NCI-H2081 (cell line): ENCODE results near the gene LRP1B.

Experiments used
- DNase-seq, 2 experiments: peaks; one replicate each; lab custom pipeline; 2025; lab: John Stamatoyannopoulos, UW

LRP1B gene

DNA sequence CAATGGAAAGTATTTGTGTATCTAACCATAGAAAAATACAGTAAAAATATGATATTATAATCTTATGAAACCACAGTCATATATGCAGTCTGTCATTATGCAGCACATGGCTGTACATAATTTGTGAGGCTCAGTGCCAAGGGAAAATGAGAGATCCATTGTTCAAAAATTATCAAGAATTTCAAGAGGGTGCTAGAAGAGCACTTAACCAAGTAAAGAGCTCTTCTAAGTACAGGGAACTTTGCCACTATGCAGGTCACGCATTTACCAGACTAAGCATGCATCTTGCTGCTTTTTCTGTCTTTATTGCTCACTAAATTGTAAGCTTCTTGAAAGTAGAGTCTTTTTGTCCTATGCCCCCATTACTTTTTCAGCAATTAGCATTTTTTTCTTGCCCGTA is 438.0 kb downstream of the LRP1B start:
- no peak for DNase-seq

DNA sequence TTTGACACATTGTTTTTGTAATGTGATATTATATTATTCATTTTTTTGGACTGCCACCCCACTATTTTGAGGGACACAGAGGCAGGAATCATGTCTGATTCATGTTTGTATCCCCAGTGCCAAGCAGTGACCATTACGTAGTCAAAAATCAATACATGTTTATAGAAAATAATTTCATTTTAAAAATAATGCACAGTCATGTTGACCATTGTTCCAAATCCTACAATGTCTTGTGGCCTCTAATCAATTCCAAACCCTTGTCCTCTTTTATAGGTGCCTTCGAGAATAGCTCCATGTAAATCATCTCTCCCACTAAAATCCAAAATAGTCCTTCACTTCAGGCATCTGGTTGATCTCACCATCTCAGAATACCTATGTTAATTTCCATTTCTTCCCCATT is 454.7 kb downstream of the LRP1B start:
- DNase-seq = no peak

DNA sequence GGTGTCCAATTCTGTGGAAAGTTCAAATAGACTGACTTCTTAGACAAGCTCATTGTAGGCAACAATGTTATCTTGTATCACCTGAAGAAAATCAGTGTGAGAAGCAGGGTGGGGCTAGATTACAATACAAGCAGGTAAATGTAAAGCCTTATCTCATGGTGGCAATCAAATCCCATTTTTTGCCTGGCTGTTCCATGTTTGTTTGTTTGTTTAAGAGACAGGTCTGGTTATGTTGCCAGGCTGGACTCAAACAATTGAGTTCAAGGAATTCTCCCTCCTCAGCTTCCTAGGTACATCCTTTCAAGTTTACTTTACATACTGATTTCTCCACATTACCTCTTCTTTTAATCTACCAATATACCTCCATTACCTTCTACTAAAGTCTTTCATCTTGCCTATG is 464.6 kb downstream of the LRP1B start:
- no peak for DNase-seq

DNA sequence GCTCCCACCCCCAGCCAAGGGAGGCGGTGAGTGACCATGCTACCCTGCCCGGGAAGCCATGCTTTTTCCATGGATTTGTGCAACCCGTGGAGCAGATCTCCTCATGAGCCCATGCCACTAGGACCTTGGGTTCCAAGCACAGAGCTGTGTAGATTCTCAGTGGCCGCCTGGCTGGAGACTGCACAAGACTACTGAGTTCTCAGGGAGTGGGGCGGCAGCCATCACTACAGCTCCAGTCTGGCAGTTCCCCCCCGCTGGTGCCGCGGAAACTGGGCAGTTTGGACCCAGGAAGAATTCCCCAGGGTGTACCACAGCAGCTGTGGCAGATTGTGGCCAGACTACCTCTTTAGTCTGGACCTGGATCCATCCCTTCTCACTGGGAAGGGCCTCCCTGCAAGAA is 470.6 kb downstream of the LRP1B start:
- no peak for DNase-seq

DNA sequence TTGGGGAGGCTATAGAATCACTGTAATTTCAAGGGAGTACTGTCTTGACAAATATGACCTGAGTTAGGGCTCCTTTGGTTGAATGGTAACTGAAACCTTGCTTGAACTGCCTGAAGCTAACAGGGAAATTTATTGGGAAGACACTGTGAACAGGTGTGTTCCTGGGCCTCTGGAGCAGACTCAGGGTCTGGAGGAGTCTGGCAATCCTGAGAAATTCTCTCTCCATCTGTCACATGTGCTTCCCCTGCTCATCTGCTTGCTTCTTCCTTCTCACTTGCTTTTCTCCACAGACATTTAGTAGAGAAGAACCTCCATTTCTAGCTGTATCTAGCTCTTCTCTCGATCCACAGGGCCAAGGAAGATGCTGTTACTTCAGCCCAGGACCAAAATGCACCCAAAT is 476.5 kb downstream of the LRP1B start:
- no peak for DNase-seq

DNA sequence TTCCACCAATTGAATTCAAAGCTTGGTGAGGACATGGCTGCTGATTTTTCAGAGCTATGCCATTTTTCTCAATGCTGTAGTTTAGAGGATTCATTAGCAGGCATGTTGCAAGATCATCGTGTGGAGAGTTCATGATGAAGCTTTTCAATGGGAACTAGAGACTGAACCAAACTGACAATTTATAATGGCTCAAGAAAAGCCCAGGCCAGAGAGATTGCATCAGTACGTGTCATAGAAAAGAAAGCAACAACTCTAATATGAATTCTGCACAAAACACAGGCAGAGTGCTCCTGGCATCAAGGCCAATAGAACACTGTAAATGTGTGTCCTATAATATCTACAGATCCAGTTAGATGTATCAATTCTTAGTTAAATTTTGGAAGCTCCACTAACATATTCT is 477.6 kb downstream of the LRP1B start:
- no peak for DNase-seq

DNA sequence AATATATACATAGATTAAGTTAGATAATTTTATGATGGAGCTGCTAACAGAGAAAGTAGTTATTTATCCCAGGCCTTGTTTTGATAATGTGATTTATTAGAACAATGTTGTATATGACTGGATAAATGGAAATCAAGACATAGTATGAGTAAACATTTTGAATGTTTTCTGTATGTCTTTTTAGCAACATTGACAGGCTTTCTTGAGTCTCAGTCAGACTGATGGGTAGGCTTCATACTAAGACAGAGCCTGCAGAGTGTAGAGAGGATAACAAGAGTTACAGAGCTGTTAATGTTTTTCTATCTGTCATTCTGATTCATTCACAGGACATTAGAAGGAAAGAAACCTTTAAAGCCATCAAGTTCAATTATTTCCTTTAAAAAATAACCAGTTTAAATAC is 478.5 kb downstream of the LRP1B start:
- no peak for DNase-seq

DNA sequence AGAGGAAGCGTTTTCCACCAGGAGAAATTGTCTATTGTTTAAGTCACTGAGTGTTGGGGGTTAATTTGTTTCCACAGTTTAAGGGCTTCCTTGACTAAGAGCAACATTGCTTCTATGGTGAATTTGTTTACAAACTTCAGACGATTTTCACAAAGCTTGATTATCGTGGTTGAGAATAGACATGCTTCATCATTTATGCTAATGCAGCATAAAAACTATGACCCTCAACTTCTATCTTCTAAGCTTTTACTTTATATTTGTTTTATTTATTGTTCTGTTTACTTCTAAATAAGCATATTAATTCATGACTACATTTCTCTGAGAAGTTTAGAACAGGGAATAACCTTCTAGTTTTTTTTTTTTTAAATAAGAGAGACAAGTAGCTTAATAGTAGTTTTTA is 483.5 kb downstream of the LRP1B start:
- no peak for DNase-seq

DNA sequence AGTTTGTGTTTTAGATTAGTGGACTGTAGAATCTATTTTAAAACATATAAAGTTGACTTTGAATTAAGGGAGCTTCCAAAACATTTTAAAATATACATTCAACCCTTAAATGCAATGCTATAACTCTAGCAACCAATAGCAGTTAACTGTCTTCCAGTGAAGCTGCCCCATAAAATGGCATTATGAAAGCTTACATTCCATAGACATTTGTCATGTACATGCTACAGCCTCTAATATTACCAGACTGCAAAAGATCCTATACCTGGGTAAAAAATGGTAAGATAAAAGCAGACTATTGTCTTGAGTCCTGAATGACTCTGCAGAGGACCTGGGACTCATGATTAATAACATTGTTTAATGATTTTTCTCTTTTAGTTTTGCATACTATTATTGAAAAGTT is 489.4 kb downstream of the LRP1B start:
- no peak for DNase-seq

DNA sequence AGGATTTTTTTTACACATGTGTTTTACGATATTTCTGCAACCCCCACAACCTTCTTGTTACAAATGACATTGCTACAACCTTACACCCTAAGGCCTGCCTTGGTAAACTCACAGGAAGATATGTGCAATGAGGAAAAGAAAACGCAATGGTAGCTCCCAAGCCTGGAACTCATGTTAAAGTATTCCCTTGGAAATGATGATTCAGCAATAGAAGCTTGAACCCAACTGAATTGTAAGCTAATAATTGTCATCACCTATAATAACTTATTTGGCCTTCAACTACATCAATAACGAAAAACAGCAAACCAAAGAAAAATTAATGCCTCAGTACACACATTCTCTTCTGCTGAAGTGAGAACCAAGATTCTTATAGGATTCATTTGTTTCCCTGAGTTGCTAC is 491.0 kb downstream of the LRP1B start:
- no peak for DNase-seq

DNA sequence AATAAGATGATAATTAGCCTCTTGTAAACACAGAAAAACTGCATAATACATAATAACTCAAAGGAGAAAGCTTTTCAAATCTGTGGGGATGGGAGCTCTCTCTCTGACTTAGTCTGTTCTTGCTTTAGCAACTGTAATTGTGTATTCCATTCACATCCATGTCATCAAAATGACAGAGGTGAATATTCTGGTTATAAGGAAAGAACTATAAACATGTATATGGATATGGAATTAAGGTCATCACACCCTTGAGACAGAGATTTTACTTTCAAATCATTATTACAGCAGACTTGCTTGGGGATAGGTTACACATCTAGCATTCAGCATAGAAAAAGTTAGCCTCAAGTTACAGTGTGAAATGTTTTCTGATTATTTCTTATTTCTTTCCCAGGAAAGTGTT is 497.7 kb downstream of the LRP1B start:
- no peak for DNase-seq

DNA sequence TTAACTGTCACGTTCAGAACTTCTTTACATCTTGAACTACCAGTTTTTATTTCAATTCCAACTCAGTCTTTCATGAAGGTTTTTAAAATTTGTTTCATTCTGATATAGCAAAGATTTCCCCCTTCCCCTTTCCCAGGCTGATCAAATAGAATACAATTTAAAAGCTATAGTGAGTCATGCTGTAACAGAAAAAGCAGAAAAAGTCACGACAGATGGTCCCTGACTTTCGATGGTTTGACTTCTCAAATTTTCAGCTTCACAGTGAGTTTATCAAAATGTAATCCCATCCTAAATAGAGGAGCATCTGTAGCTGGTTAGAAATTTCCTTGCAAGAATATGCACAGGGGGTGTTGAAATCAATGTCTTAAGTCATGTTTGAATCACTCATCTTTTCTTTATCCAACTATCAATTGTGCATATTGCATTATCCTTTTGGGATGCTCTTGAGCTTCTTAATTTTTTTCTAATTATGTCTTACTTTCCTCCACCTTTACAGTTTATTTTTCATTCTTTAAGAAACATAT is 500.3 kb downstream of the LRP1B start:
- DNase-seq = no peak

DNA sequence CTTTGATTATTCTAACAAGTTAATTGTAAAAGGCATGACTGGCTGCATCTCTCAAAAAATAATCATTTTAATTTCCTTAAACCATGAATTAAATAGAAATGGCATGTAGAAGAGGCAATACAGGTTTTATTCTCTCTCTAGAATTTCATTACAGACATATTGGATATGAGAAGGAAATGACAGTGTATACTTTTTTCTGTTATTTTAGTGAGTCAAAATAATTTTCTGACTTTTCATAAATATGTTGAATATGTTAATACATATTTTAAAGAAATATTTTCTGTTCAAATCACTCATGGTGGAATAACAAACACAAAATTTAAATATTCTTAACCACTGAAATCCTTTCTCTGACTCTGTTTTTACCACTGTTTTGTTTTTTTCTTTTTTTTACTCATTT is 510.4 kb downstream of the LRP1B start:
- no peak for DNase-seq

DNA sequence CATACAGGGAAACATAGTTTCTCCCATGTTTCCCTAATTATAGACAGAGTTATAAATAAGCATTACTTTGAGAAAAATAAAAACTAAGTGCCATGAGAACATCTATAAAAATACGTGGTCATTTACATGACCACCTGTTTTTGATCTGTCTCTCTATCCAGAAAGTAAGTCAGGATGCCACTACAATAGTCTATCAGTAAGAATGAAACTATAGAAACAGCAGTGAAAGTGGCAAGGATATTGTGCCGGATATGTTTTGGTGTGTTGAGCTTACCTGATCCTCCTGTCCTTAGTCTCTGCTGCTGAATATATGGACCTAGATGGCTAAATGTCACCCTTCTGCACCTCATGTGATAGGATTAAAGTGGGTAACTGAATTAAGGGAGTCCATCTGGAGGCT is 512.4 kb downstream of the LRP1B start:
- no peak for DNase-seq

DNA sequence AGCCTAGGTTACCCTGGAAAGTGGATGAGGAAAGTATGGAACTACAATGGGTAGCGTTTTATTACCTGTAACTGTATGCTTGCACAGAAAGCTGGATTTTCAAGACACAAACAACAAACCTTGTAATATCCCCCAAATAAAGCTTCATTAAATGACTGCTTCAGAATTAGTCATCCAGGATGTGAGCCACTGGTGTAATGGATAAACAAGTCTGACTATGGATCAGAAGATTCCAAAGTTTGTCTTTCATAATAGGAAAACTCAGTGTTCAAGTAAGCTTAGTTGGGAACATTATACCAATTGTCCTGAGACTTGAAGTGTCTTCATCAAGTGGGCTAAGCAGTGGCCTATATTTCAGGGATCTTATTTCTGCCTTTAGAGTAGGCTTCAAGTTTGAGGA is 518.8 kb downstream of the LRP1B start:
- DNase-seq = no peak

DNA sequence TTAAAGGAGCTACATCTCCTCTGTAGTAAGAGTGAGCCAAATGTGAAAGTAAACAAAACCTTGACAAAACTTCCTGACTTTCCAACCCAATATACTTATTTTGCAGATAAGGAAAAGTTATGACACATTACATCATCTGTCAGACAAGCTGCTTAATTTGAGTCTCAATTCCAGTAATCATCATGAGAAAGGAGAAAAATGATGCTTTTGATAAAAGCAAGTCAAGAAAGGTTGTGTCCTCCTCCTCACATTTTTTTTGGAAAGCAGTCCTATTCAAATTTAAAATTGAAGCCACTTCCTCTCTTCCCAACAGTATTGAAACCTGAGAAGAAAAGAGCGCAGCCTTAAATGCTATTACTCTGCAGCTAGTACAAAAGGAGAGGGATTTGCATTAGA is 519.6 kb downstream of the LRP1B start:
- DNase-seq = no peak

DNA sequence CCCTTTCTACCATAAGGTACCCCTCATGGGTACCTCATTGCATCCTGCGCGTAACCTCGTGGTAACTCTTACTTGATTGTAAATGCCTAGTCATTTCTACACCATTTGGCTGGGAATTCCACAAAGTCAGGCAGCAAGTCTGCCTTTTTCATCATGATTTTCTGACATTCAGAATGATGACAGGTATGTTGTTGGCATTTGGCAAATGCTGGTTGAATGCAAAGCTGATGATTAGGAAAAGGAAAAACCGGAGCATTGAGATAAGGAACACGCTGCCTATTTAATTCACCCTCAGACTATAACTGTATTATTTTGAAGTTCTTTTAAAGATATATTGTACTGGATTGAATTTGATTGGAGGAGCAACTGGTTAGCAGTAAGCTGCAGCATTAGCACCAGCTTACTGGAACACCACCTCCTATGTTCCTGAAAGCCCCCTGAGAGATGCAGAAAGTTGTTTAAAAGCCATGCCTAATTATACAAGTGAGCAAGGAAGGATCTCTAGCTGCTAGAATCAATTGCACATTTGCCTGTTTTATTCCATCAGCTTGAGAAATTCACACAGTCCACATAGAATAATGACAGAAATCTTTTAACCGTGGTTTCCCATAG is 520.1 kb downstream of the LRP1B start:
- DNase-seq = no peak

DNA sequence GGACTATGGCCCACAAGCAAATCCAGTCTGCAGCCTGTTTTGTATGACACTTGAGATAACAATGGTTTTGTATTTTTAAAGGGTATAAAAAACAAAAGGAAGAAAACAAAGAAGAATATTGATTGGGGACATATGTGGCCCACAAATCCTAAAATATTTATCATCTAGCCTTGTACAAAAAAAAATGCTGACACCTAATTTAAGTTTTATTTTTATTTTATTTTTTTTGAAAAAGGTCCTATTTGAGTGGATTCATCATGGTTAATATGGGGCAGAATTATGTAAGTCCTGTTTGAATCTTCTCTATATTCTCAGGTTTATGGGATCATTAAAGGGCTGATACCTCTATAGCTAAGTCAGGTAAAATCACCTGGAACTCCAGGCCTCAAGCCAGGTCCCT is 525.7 kb downstream of the LRP1B start:
- no peak for DNase-seq

DNA sequence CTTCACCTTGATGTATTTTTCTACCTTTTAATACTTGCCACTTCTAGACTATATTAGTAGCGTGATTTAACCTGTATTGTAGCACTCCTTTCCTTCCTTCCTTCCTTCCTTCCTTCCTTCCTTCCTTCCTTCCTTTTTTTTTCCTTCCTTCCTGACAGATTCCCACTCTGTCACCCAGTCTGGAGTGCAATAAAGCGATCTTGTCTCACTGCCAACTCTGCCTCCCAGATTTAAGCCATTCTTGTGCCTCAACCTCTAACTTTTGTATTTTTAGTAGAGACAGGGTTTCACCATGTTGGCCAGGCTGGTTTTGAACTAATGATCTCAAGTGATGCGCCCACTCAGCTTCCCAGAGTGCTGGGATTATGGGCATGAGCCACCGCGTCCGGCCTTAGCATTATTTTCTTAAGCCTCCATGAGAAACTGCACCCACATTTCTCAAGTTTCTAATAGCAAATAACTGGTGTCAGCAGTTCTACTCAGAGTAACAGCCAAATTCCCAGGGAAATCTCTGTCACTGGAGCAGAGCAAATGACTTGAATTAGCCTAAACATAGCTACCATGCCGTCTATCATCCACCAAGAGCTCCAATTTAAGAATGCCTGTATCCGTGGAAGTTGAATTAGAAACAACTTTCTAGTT is 529.2 kb downstream of the LRP1B start:
- DNase-seq = no peak

DNA sequence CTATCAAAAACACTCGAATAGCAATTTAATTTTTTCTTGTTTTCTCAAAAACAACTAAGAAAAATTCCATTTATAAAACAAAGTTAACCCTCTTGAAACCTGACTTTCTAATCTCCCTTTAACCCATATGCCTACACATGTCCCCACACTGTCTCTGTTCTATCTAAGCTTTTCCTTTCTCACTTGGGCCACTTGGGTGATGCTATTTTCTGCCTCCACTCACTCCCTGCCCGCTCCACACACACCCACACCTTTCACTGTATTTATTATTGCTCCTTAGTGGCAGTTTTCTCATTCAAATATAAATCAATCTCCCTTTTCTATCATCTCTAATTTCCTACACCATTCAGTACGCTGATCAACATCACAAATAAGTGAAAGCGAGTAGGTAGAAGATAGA is 531.1 kb downstream of the LRP1B start:
- DNase-seq = no peak

DNA sequence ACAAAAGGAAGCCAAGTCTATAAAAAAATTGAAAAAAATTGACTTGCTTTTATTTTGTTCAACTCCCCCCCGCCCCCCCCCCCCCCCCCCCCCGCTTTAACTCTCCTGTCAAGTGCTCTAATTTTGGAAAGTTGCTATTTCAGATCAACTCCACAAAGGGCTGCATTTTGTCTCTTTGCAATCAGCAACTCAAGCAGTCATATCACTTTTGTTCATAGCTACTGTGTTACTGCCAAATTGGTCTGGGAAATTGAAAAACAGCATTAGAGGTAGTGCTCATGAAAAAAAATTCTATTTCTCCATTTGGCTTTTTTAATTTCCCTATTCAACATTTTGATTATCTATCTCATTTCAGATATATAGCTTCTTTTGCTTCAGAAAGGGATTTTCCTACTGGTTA is 531.8 kb downstream of the LRP1B start:
- DNase-seq = no peak

DNA sequence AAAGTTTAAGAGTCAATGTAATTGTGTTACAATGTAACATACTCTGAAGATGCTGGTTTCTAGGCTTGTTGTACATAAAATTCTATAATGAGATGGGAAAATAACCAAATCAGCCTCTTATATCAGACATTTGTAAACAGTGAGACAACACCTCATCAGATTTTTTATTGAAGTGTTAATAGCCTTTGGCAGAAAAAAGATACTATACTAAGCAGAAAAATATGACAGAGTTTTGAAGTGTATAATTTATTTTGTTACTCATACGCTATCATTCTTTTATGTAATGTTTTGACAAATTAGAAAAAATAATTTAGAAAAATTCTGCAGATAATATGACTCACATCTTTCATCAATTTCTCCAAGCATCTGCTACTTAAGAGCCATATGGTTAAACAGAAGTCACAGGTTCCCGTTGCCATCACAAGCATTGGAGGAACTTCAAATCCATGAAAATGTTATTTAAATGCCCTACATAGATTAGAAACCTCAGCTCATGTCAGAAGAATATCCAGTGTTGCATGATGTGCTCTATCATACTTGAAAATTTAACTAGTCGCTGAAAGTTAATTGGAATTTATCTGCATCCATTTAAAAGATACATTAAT is 535.4 kb downstream of the LRP1B start:
- DNase-seq = no peak

DNA sequence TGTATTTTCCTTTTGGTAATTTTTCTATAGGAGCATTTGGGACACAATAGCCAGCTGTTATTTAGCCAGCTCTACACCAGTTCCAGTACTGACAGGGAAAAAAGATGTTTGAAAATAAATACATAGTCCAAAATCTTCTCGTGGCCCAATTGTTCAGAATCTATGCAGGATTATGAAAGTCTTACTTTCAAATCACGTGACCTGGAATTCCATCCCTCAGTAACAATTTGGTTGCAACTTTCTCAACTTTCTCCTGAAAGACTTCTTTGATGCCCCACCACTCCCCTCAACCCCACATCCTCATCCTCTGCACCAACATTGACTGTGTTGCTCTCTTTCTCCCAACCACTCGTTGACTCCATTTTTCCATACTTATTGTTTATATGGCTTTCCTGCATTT is 539.0 kb downstream of the LRP1B start:
- DNase-seq = no peak

DNA sequence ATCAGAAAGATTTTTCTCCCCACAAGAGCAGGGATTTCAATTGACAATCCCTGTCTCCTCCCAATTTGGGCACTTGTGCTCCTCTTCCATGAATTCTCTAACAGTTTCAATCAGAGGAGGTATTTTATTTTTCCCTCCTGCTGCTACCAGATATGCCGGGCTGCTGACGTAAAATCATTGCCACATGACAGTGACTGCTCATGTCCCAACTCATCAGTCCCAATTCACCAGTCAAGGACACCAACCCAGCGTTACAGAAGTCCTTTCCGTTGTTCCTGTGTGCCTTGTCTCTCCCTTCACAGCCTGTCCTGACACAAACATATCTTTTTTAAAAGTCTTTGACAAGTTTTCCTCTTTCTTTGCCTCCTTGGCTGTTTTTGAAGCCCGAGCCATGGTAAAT is 540.2 kb downstream of the LRP1B start:
- no peak for DNase-seq
